HepG2 (cell line): ENCODE data around the gene MPG. TPM values are rescaled to one million over a fixed set of nuclear protein-coding genes. Genes with fewer than 3 reads are reported as not detected.

Experiments
- CEBPZ ChIP-seq: IDR thresholded peaks from 2 replicates; pipeline ENCODE4 v1.6.1; 2012; ENCODE audit warnings: low read length, improper control_type of control experiment
- CREM ChIP-seq, 2 experiments: sonication (generic) in 1 of 2; formaldehyde crosslinking in 1 of 2; IDR thresholded peaks; 2 replicates each; pipeline versions ENCODE4 v1.4.0 to v1.6.1; 2016 to 2020; ENCODE audit warnings: antibody characterized with exemption in 1 of 2, mild to moderate bottlenecking in 1 of 2, missing genetic modification reagents in 1 of 2
- ELK4 ChIP-seq: sonication (generic); formaldehyde crosslinking; IDR thresholded peaks from 2 replicates; pipeline ENCODE4 v1.9.0; 2021; ENCODE audit warnings: missing genetic modification reagents, borderline replicate concordance
- HES4 ChIP-seq: sonication (generic); formaldehyde crosslinking; IDR thresholded peaks from 2 replicates; pipeline ENCODE4 v1.9.0; 2021; ENCODE audit warnings: mild to moderate bottlenecking, missing genetic modification reagents, borderline replicate concordance
- KAT7 ChIP-seq: IDR thresholded peaks from 2 replicates; pipeline ENCODE4 v1.6.1; 2018; ENCODE audit warnings: borderline replicate concordance, missing compliant biosample characterization
- LCORL ChIP-seq, 2 experiments: fragments of 450-650 bp in 1 of 2; sonication (generic) in 1 of 2; formaldehyde crosslinking in 1 of 2; IDR thresholded peaks; 2 replicates each; pipeline versions ENCODE4 v1.5.0 to v1.6.1; 2017 to 2020; ENCODE audit warnings: antibody characterized with exemption in 1 of 2, missing genetic modification reagents in 1 of 2
- NAIF1 ChIP-seq: sonication (generic); formaldehyde crosslinking; IDR thresholded peaks from 2 replicates; pipeline ENCODE4 v1.5.0; 2020; ENCODE audit warnings: mild to moderate bottlenecking, missing genetic modification reagents, borderline replicate concordance
- NFE2 ChIP-seq: sonication (generic); formaldehyde crosslinking; IDR thresholded peaks from 2 replicates; pipeline ENCODE4 v1.4.0; 2020; ENCODE audit warnings: missing genetic modification reagents
- PHB2 ChIP-seq: fragments of 450-650 bp; IDR thresholded peaks from 2 replicates; pipeline ENCODE4 v1.6.1; 2018; ENCODE audit not compliant: partially characterized antibody
- PLSCR1 ChIP-seq: sonication (generic); formaldehyde crosslinking; IDR thresholded peaks from 2 replicates; pipeline ENCODE4 v1.5.0; 2020; ENCODE audit warnings: missing genetic modification reagents, mild to moderate bottlenecking, borderline replicate concordance
- RNF2 ChIP-seq: fragments of 450-650 bp; conservative IDR thresholded peaks from 2 replicates; pipeline ENCODE4 v1.6.1; 2016; ENCODE audit warnings: low read depth
- SRSF4 ChIP-seq: fragments of 200-400 bp; formaldehyde crosslinking; IDR thresholded peaks from one replicate; pipeline ENCODE4 v1.6.1; 2018; ENCODE audit warnings: mild to moderate bottlenecking, low read depth, low read length, moderate library complexity; ENCODE audit not compliant: poor library complexity, severe bottlenecking
- TFAP4 ChIP-seq: sonication (generic); IDR thresholded peaks from 2 replicates; pipeline ENCODE4 v1.6.1; 2016; ENCODE audit warnings: low read depth, borderline replicate concordance
- ZBTB21 ChIP-seq: sonication (generic); formaldehyde crosslinking; IDR thresholded peaks from 2 replicates; pipeline ENCODE4 v1.4.0; 2020; ENCODE audit warnings: missing genetic modification reagents
- ZBTB49 ChIP-seq: sonication (generic); formaldehyde crosslinking; IDR thresholded peaks from 2 replicates; pipeline ENCODE4 v1.4.0; 2020; ENCODE audit warnings: missing genetic modification reagents, borderline replicate concordance
- ZMYM3 ChIP-seq: sonication (generic); formaldehyde crosslinking; IDR thresholded peaks from 2 replicates; pipeline ENCODE4 v1.5.1; 2020; ENCODE audit warnings: mild to moderate bottlenecking, missing genetic modification reagents
- ZNF615 ChIP-seq: sonication (generic); formaldehyde crosslinking; IDR thresholded peaks from 2 replicates; pipeline ENCODE4 v1.5.0; 2020; ENCODE audit warnings: mild to moderate bottlenecking, missing genetic modification reagents, borderline replicate concordance
- ZNF660 ChIP-seq: sonication (generic); formaldehyde crosslinking; IDR thresholded peaks from 2 replicates; pipeline ENCODE4 v1.5.1; 2020; ENCODE audit warnings: mild to moderate bottlenecking, low read depth, missing genetic modification reagents, borderline replicate concordance
- ZNF784 ChIP-seq: sonication (generic); formaldehyde crosslinking; IDR thresholded peaks from 2 replicates; pipeline ENCODE4 v1.5.1; 2020; ENCODE audit warnings: missing genetic modification reagents, mild to moderate bottlenecking, borderline replicate concordance
- polyA plus RNA-seq, 8 experiments: library from polyadenylated mRNA; depleted of rRNA in 3 of 8; stranded (reverse) in 7 of 8; unstranded in 1 of 8; fragments of >200 nt; fragmentation: Illumina TruSeq in 4 of 8; extraction: Trizol in 4 of 8; gene quantifications; 2 replicates each; pipeline versions ENCODE4 v1.2.1 to v1.2.3, GENCODE V29; 2011 to 2016; ENCODE audit warnings: low read depth in 4 of 8, missing spikeins in 1 of 8, mixed read lengths in 1 of 8; ENCODE audit not compliant: insufficient read depth in 1 of 8
- total RNA-seq, 5 experiments: library from RNA; depleted of rRNA; stranded (reverse); fragments of >200 nt; fragmentation: Illumina TruSeq; extraction: Trizol; gene quantifications; 2 replicates each; pipeline ENCODE4 v1.2.3, GENCODE V29; 2016; ENCODE audit warnings: low read depth in 1 of 5

Gene MPG
- total and polyA plus RNA-seq, 2 of the 13 experiments (the other 11 are each of a cell fraction or from before 2014, with no cell fraction given): 59.1 to 62.5 TPM

GRCh38 chr16:77807-78443 lies at the start of gene MPG (continued):
- TF ChIP-seq KAT7 (CRISPR knock-in tag): peak; percentile 29; the same call in 1 of the 2 replicates
- TF ChIP-seq RNF2: no peak
- TF ChIP-seq ZBTB49 (CRISPR knock-in tag): no peak
- no peak for TF ChIP-seq ZNF615 (CRISPR knock-in tag)
- no peak for TF ChIP-seq ZMYM3 (CRISPR knock-in tag)
- no peak for TF ChIP-seq CEBPZ
- TF ChIP-seq SRSF4: no peak
- no peak for TF ChIP-seq ELK4 (CRISPR knock-in tag)
- TF ChIP-seq ZNF660: no peak
- TF ChIP-seq TFAP4: no peak
- no peak for TF ChIP-seq NFE2
- TF ChIP-seq LCORL (IDR thresholded peaks at IDR 0.05): no peak
- no peak for TF ChIP-seq LCORL (CRISPR knock-in tag; IDR thresholded peaks at IDR 0.05)
- no peak for TF ChIP-seq ZBTB21 (CRISPR knock-in tag)
- TF ChIP-seq CREM (IDR thresholded peaks at IDR 0.05): no peak
- no peak for TF ChIP-seq CREM (CRISPR knock-in tag; IDR thresholded peaks at IDR 0.05)
- TF ChIP-seq NAIF1 (CRISPR knock-in tag): no peak
- TF ChIP-seq PLSCR1 (CRISPR knock-in tag): no peak
- TF ChIP-seq PHB2: no peak
- TF ChIP-seq ZNF784 (CRISPR knock-in tag): no peak
- no peak for TF ChIP-seq HES4
